NCI-H187 treated with DMSO at 0.1 percent for 48 hours (cell line): Measurements from ENCODE around the gene HTT.
"Not testable (repeated sequence)": the region's sequence is repeated elsewhere in the genome, so short reads cannot be mapped to it uniquely, and the experiment has no call there.

Experiments
- DNase-seq: peaks from one replicate; lab custom pipeline; 2025; lab: John Stamatoyannopoulos, UW

HTT gene

GRCh38 chr4:3121596-3121995 is 47.1 kb downstream of the HTT start:
- DNase-seq: no peak

DNA sequence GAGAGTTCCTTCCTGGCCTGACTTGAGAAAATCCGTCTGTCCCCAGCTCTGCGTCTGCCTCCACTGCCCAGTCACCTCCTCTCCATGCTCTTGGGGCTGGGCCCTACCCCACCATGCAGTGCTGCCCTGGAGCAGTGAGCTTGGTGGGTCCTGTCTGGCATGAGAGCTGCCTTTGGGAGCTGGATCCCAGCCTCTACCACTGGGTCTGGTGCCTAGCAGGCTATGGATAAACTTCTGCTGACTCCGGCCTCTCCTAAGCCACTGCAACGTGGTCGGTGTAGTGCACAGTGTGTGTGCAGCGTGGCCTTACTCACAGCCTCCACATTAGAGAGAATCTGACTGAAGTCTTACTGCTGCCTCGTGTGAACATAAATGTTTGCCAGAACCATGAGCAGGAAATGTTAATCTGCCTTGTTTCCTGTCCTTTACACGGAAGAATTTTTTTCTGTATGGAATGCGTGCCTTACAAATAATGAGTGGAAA is 47.6 kb downstream of the HTT start:
- no peak for DNase-seq

- no peak for DNase-seq
Measured at GRCh38 chr4:3123181-3123671, 48.7 kb downstream of the HTT start.

DNA sequence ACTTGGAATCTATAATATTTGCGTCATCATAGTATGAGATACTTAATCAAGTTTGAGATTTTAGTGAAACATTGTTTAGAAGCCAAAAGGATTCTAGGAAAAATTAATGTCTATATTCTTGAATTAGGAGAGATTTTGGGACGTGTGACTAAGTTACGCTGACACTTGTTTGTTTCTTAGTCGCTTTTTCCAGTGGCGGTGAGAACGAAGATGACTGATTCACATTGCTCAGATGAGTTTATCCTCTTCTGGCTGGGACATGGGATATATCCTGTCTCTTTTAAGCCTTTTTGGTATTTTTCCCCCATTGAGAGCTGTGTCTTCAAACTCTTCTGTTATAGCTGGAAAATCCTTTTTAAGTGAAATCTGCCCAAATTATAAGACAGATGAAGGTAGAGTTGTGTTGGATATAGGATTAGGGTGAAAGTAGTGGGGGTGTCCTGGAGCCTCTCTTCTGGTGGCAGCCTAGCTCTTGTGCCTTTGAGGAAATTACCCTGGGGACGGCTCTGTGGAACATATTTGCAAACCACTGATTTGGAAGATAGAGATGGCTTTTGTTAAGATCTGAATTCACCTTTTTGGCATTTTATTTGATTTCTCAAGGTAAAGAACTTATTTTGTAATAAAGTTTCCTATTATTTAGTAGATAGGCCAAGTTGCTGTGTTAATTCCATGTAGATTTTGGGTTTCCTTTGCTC is 49.7 kb downstream of the HTT start:
- no peak for DNase-seq

- DNase-seq: no peak
Measured at GRCh38 chr4:3127112-3127511, 52.6 kb downstream of the HTT start.

- no peak for DNase-seq
Measured at GRCh38 chr4:3128058-3128457, 53.6 kb downstream of the HTT start.

- no peak for DNase-seq
Measured at GRCh38 chr4:3128976-3129375, 54.5 kb downstream of the HTT start.

DNA sequence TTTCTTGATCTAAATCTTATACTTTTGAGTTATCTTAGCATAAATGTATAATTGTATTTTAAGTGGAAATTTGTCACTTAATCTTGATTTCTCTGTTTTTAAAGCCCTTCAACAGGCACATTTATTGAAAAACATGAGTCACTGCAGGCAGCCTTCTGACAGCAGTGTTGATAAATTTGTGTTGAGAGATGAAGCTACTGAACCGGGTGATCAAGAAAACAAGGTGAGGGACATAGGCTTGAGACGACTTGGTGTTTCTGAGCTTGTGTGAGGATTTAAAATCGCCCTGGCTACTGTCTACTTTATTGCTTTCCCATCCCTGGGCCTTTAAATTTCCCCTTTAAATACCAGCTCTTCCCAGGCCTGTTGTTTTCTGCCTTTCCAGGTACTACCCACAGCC is 55.7 kb downstream of the HTT start:
- DNase-seq: no peak

DNA sequence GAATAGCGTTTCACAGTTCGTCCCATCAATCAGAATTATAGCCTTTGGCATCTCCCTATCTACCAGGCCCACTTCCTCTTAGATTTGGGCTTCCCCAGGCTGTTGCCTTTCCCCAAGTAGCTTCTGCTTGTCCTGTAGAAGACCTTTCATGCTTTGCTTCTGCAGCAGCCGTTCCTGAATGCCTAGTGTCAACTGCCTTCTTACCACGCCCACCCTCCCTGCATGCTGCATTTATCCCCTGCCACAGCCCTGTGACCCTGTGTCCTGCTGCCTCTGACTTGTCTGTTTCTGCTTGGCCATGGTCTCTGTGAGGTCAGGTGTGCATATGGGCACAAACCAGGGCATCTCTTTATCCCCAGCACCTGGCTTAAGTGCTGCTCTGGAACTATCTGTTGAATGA is 56.3 kb downstream of the HTT start:
- no peak for DNase-seq

DNA sequence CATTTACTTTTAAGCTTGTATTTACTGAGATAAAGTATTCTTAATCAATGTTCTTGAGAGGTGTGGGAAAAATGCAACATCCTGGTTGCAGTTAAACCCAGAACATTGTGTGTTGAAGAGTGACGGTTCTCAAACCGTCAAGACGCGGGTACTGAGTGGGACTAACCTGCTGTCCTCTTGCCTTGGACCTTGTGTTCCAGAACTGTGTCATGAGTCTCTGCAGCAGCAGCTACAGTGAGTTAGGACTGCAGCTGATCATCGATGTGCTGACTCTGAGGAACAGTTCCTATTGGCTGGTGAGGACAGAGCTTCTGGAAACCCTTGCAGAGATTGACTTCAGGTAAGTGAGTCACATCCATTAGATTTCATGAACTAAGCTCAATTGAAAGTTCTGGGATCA is 59.7 kb downstream of the HTT start:
- DNase-seq: no peak

DNA sequence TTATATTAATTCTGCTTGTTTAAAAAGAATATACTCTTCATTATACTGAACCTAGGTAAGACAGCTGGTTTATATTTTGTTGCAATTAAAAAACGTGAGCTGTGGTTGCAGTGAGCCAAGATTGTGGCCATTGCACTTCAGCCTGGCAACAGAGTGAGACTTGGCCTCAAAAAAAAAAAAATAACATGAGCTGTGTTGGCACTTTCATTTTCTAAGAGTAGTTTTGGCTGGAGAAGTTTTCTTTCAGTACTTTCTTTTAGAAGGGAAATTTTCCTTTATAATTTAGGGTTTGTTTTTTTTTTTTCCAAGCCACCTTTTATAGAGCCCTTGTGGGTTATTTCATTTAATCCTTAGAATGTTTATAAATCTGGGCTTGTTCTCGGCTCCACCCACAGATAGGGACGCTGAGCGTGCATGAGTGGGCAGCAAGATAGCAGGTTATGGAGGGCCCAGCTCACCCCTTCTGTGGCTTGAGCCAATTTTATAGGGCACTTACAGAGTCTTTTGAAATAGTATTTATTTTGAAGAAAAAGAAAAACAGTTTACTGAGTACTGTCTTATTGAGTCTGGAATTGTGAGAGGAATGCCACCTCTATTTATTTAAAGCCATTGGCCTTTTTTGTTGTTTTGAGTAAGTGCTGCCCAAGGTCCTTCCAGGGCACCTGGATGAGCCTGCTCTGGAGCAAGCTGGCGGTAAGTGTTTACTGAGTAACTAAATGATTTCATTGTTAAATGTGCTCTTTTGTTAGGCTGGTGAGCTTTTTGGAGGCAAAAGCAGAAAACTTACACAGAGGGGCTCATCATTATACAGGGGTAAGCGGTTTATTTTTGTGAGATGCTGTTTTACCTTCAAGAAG is 60.9 kb downstream of the HTT start:
- no peak for DNase-seq

- no peak for DNase-seq
Measured at GRCh38 chr4:3136454-3136853, 62.0 kb downstream of the HTT start.

- no peak for DNase-seq
Measured at GRCh38 chr4:3137908-3138307, 63.4 kb downstream of the HTT start.

DNA sequence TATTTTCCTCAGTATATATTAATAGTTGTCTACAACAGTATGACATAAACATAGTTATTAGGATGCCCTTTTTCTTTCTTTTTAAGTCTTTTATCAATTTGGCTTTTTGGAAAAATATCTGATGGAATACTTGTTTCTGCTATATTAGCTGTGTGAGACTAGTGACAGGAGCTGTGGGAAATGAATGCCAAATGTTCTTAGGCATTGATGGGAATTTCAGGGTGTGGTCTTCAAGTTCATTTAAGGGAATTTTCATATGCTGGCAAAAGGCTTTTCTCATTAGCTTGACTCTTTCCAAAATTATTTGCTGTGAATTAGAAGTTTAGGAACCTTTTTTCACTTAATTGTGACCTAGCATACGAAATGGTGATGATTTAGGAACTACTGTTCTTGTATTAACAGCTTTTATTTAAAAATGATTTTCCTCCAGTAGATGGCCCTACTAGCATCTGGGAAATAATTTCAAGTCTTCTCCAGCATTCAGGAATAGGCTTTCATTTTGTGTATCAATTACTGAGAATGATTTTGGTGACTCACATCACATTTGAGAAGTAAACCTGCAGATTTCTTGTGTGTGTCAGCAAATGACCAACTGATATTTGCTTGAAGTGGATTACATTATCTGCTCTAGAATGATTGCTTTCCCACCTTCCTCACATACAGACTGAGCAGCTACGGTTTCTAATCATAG is 70.9 kb downstream of the HTT start:
- no peak for DNase-seq

DNA sequence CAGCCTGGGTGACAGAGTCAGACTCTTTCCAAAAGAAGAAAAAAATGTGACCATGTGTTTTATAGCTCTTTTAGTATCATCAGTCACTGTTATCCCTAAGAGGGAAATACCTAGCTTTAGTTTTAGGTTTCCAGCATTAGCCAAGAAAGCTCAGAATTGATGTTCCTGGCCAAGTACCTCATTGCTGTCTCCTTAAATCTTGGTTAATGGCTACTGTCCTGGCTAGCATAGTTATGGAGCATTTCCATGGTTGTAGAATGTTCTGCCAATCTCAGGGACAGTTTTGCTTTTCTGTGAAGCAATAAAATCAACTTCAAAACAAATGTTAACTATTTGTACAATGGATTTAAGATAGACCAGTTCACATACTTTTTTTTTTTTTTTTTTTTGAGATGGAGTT is 74.4 kb downstream of the HTT start:
- no peak for DNase-seq

- not testable (repeated sequence) for DNase-seq
Measured at GRCh38 chr4:3151238-3151637, 76.8 kb downstream of the HTT start.

GRCh38 chr4:3157366-3157765 is 82.9 kb downstream of the HTT start:
- no peak for DNase-seq

GRCh38 chr4:3158841-3159240 is 84.4 kb downstream of the HTT start:
- no peak for DNase-seq

- DNase-seq: no peak
Measured at GRCh38 chr4:3160438-3160837, 86.0 kb downstream of the HTT start.

GRCh38 chr4:3161044-3161443 is 86.6 kb downstream of the HTT start:
- not testable (repeated sequence) for DNase-seq

DNA sequence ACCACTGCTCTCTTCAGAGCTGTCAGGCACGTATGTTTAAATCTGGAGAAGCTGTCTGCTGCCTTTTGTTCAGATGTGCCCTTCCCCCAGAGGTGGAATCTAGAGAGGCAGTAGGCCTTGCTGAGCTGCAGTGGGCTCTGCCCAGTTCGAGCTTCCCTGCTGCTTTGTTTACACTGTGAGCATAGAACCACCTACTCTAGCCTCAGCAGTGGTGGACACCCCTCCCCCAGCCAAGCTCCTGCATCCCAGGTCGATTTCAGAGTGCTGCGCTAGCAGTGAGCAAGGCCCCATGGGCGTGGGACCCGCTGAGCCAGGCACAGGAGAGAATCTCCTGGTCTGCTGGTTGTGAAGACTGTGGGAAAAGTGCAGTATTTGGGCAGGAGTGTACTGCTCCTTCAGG is 92.0 kb downstream of the HTT start:
- not testable (repeated sequence) for DNase-seq

GRCh38 chr4:3168029-3168428 is 93.5 kb downstream of the HTT start:
- no peak for DNase-seq
